ENCODE results near the gene IL1RAPL1. TPM values are rescaled to one million over a fixed set of nuclear protein-coding genes. Genes with fewer than 3 reads are reported as not detected.

IL1RAPL1 gene
- total and polyA plus RNA-seq, 4 experiments from 2014 or later: not detected

DNA sequence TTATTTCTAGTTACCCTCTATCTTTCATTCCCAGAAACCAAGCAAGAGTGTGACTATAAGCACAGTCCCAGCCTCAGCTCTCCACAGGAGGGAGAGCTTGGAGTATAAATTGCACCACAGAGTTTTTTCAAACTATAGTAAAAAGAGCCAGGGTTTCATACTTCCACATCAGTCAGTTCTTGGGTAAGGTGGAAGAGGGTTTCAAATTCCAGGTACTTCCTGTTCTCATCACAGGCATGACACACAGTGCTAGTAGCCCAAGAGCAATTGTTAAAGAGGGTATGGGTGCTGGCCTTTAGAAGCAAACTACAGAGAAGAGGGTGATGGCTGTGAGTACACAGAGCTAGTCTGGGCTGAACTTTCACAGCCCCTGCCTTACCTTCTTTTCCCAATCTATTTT is 5.7 kb upstream of the IL1RAPL1 start:
- intact Hi-C loops (cut with micrococcal nuclease): no loop called here
- H3K27me3 ChIP-seq (ENCODE audit: insufficient read depth, low read length): no peaks in the 10 kb centered on the region
- peaks cover 0 to 7% (median 0%) of the 10 kb centered on the region in 8 donors for H3K9me3 Mint-ChIP-seq
- no peak overlapping the region for H3K4me3 Mint-ChIP-seq
- no peaks in the 10 kb centered on the region for H3K4me1 Mint-ChIP-seq
- ChIA-PET POLR2A (ENCODE audit: partially characterized antibody) (no interaction called here), CTCF (ENCODE audit: partially characterized antibody) (no interaction called here)
- no peak for DNase-seq
- H3K27ac ChIP-seq (ENCODE audit: low read depth, low read length): no peak overlapping the region
- H3K4me3 ChIP-seq (ENCODE audit: low read length in 2 of 2): no peak overlapping the region
- H3K36me3 ChIP-seq (ENCODE audit: insufficient read depth, low read length): no peaks in the 10 kb centered on the region
- H3K36me3 Mint-ChIP-seq: no peaks in the 10 kb centered on the region
- no peak overlapping the region for H3K27ac Mint-ChIP-seq
- H3K4me1 ChIP-seq (ENCODE audit: insufficient read depth, low read length): no peaks in the 10 kb centered on the region
- H3K27me3 Mint-ChIP-seq: no peaks in the 10 kb centered on the region
- H3K9me3 ChIP-seq (ENCODE audit: control insufficient read depth in 1 of 2, low read length in 2 of 2): no peaks in the 10 kb centered on the region

GRCh38 chrX:28582511-28582910 is 4.7 kb upstream of the IL1RAPL1 start:
- H3K9me3 Mint-ChIP-seq: peaks cover 0 to 7% (median 0%) of the 10 kb centered on the region in 8 donors
- CTCF ChIA-PET (ENCODE audit: partially characterized antibody): no interaction called here

GRCh38 chrX:28584025-28584424 is 3.2 kb upstream of the IL1RAPL1 start:
- POLR2A ChIA-PET (ENCODE audit: partially characterized antibody): no interaction called here
- CTCF ChIA-PET (ENCODE audit: partially characterized antibody): no interaction called here
- H3K36me3 ChIP-seq (ENCODE audit: insufficient read depth, low read length): no peaks in the 10 kb centered on the region
- Mint-ChIP-seq H3K9me3 (peaks cover 0 to 7% (median 0%) of the 10 kb centered on the region in 8 donors), H3K27ac (no peak overlapping the region), H3K4me3 (no peak overlapping the region), H3K36me3 (no peaks in the 10 kb centered on the region), H3K4me1 (no peaks in the 10 kb centered on the region), H3K27me3 (no peaks in the 10 kb centered on the region)
- H3K4me1 ChIP-seq (ENCODE audit: insufficient read depth, low read length): no peaks in the 10 kb centered on the region
- no peak for DNase-seq
- no peaks in the 10 kb centered on the region for H3K27me3 ChIP-seq (ENCODE audit: insufficient read depth, low read length)
- no peak overlapping the region for H3K27ac ChIP-seq (ENCODE audit: low read depth, low read length)
- no peaks in the 10 kb centered on the region for H3K9me3 ChIP-seq (ENCODE audit: control insufficient read depth in 1 of 2, low read length in 2 of 2)
- no peak overlapping the region for H3K4me3 ChIP-seq (ENCODE audit: low read length in 2 of 2)
- intact Hi-C loops (cut with micrococcal nuclease): no loop called here

More at GRCh38 chrX:28582511-28582910, 4.7 kb upstream of the IL1RAPL1 start:
- intact Hi-C loops (cut with micrococcal nuclease): no loop called here
- H3K4me1 Mint-ChIP-seq: no peaks in the 10 kb centered on the region
- no peaks in the 10 kb centered on the region for H3K27me3 Mint-ChIP-seq
- Histone ChIP-seq H3K4me1 (ENCODE audit: insufficient read depth, low read length) (no peaks in the 10 kb centered on the region), H3K27me3 (ENCODE audit: insufficient read depth, low read length) (no peaks in the 10 kb centered on the region), H3K4me3 (ENCODE audit: low read length in 2 of 2) (no peak overlapping the region), H3K9me3 (ENCODE audit: control insufficient read depth in 1 of 2, low read length in 2 of 2) (no peaks in the 10 kb centered on the region), H3K36me3 (ENCODE audit: insufficient read depth, low read length) (no peaks in the 10 kb centered on the region), H3K27ac (ENCODE audit: low read depth, low read length) (no peak overlapping the region)
- POLR2A ChIA-PET (ENCODE audit: partially characterized antibody): no interaction called here
- H3K36me3 Mint-ChIP-seq: no peaks in the 10 kb centered on the region
- no peak for DNase-seq
- H3K4me3 Mint-ChIP-seq: no peak overlapping the region
- H3K27ac Mint-ChIP-seq: no peak overlapping the region

- no peak overlapping the region for H3K27ac ChIP-seq (ENCODE audit: low read depth, low read length)
- H3K36me3 Mint-ChIP-seq: no peaks in the 10 kb centered on the region
- no peaks in the 10 kb centered on the region for H3K4me1 Mint-ChIP-seq
- DNase-seq: no peak
- intact Hi-C loops (cut with micrococcal nuclease): no loop called here
- no peaks in the 10 kb centered on the region for H3K27me3 Mint-ChIP-seq
- no peaks in the 10 kb centered on the region for H3K27me3 ChIP-seq (ENCODE audit: insufficient read depth, low read length)
- H3K4me3 ChIP-seq (ENCODE audit: low read length in 2 of 2): no peak overlapping the region
- ChIA-PET POLR2A (ENCODE audit: partially characterized antibody) (no interaction called here), CTCF (ENCODE audit: partially characterized antibody) (no interaction called here)
- no peak overlapping the region for H3K27ac Mint-ChIP-seq
- no peaks in the 10 kb centered on the region for H3K36me3 ChIP-seq (ENCODE audit: insufficient read depth, low read length)
- H3K4me3 Mint-ChIP-seq: no peak overlapping the region
- no peaks in the 10 kb centered on the region for H3K4me1 ChIP-seq (ENCODE audit: insufficient read depth, low read length)
- H3K9me3 Mint-ChIP-seq: peaks cover 0 to 7% (median 0%) of the 10 kb centered on the region in 8 donors
- no peaks in the 10 kb centered on the region for H3K9me3 ChIP-seq (ENCODE audit: control insufficient read depth in 1 of 2, low read length in 2 of 2)
These were observed 1.5 kb upstream of the IL1RAPL1 start for GRCh38 chrX:28585767-28586166.

DNA sequence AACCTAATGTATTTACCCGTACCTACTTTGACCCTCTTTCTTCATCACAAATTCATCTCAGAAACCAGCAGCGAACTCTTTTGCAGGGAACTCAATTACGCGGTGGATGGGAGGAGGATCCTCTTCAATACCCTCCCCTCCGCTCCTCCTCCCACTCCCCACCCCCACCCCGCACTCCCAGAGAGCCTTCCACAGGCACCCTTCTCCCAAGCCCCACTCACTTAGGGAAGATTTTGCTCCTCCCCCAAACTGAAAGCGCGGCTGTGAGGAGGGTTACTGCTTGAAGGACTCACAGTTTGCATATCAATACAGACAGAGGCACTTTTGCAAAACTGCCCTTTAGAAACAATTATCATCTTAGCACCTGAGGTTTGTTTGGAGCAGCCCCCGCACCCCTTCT is 960 bp upstream of the IL1RAPL1 start:
- intact Hi-C loops (cut with micrococcal nuclease): no loop called here
- no peaks in the 10 kb centered on the region for H3K4me1 ChIP-seq (ENCODE audit: insufficient read depth, low read length)
- Mint-ChIP-seq H3K36me3 (no peaks in the 10 kb centered on the region), H3K27me3 (no peaks in the 10 kb centered on the region), H3K9me3 (peaks cover 0 to 4% (median 0%) of the 10 kb centered on the region in 8 donors), H3K4me3 (no peak overlapping the region), H3K27ac (no peak overlapping the region), H3K4me1 (no peaks in the 10 kb centered on the region)
- DNase-seq: no peak
- H3K36me3 ChIP-seq (ENCODE audit: insufficient read depth, low read length): no peaks in the 10 kb centered on the region
- CTCF ChIA-PET (ENCODE audit: partially characterized antibody): no interaction called here
- POLR2A ChIA-PET (ENCODE audit: partially characterized antibody): no interaction called here
- no peak overlapping the region for H3K27ac ChIP-seq (ENCODE audit: low read depth, low read length)
- no peak overlapping the region for H3K4me3 ChIP-seq (ENCODE audit: low read length in 2 of 2)
- H3K27me3 ChIP-seq (ENCODE audit: insufficient read depth, low read length): no peaks in the 10 kb centered on the region
- no peaks in the 10 kb centered on the region for H3K9me3 ChIP-seq (ENCODE audit: control insufficient read depth in 1 of 2, low read length in 2 of 2)

DNA sequence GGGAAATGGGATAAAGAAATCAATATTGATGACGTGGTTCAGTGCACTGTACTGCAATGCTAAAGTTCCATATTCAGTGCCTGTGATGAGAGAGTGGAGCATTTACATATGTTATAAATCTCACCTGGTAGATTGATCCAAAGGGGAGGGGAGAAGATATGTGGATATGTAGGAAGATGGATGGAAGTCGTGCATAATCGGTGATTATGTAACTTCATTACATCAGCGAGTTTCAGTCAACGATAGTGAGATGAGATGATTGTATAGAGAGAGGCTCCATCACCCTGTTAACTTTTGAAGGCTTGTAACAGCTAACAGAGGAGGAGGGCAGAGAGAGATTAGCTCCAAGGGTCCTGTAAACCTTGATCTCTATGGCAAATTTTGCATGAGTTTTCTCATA is 1.8 kb downstream of the IL1RAPL1 start:
- H3K27ac Mint-ChIP-seq: no peak overlapping the region
- intact Hi-C loops (cut with micrococcal nuclease): no loop called here
- H3K27ac ChIP-seq (ENCODE audit: low read depth, low read length): no peak overlapping the region
- DNase-seq: no peak
- ChIA-PET POLR2A (ENCODE audit: partially characterized antibody) (no interaction called here), CTCF (ENCODE audit: partially characterized antibody) (no interaction called here)
- no peaks in the 10 kb centered on the region for H3K4me1 ChIP-seq (ENCODE audit: insufficient read depth, low read length)
- H3K4me3 Mint-ChIP-seq: no peak overlapping the region
- no peaks in the 10 kb centered on the region for H3K27me3 Mint-ChIP-seq
- H3K36me3 ChIP-seq (ENCODE audit: insufficient read depth, low read length): no peaks in the 10 kb centered on the region
- H3K27me3 ChIP-seq (ENCODE audit: insufficient read depth, low read length): no peaks in the 10 kb centered on the region
- H3K4me1 Mint-ChIP-seq: no peaks in the 10 kb centered on the region
- no peak overlapping the region for H3K4me3 ChIP-seq (ENCODE audit: low read length in 2 of 2)
- no peaks in the 10 kb centered on the region for H3K9me3 ChIP-seq (ENCODE audit: control insufficient read depth in 1 of 2, low read length in 2 of 2)
- H3K36me3 Mint-ChIP-seq: no peaks in the 10 kb centered on the region
- peaks cover 0 to 4% (median 0%) of the 10 kb centered on the region in 8 donors for H3K9me3 Mint-ChIP-seq

- H3K27ac ChIP-seq (ENCODE audit: low read depth, low read length): no peak overlapping the region
- Mint-ChIP-seq H3K27me3 (no peaks in the 10 kb centered on the region), H3K9me3 (peaks cover 0 to 2% (median 0%) of the 10 kb centered on the region in 8 donors), H3K4me3 (no peak overlapping the region), H3K36me3 (no peaks in the 10 kb centered on the region), H3K4me1 (no peaks in the 10 kb centered on the region), H3K27ac (no peak overlapping the region)
- ChIA-PET CTCF (ENCODE audit: partially characterized antibody) (no interaction called here), POLR2A (ENCODE audit: partially characterized antibody) (no interaction called here)
- no peak overlapping the region for H3K4me3 ChIP-seq (ENCODE audit: low read length in 2 of 2)
- H3K36me3 ChIP-seq (ENCODE audit: insufficient read depth, low read length): no peaks in the 10 kb centered on the region
- intact Hi-C loops (cut with micrococcal nuclease): no loop called here
- H3K9me3 ChIP-seq (ENCODE audit: control insufficient read depth in 1 of 2, low read length in 2 of 2): no peaks in the 10 kb centered on the region
- H3K27me3 ChIP-seq (ENCODE audit: insufficient read depth, low read length): no peaks in the 10 kb centered on the region
- no peaks in the 10 kb centered on the region for H3K4me1 ChIP-seq (ENCODE audit: insufficient read depth, low read length)
- no peak for DNase-seq
These were observed 3.1 kb downstream of the IL1RAPL1 start for GRCh38 chrX:28590396-28590795.

GRCh38 chrX:28591542-28591941 is 4.3 kb downstream of the IL1RAPL1 start:
- ChIA-PET CTCF (ENCODE audit: partially characterized antibody) (no interaction called here), POLR2A (ENCODE audit: partially characterized antibody) (no interaction called here)
- no peaks in the 10 kb centered on the region for H3K36me3 Mint-ChIP-seq
- H3K27me3 Mint-ChIP-seq: no peaks in the 10 kb centered on the region
- H3K4me3 Mint-ChIP-seq: no peak overlapping the region
- no peak overlapping the region for H3K27ac ChIP-seq (ENCODE audit: low read depth, low read length)
- H3K4me1 ChIP-seq (ENCODE audit: insufficient read depth, low read length): no peaks in the 10 kb centered on the region
- no peak overlapping the region for H3K27ac Mint-ChIP-seq
- no peaks in the 10 kb centered on the region for H3K9me3 ChIP-seq (ENCODE audit: control insufficient read depth in 1 of 2, low read length in 2 of 2)
- no peak overlapping the region for H3K4me3 ChIP-seq (ENCODE audit: low read length in 2 of 2)
- no peaks in the 10 kb centered on the region for H3K36me3 ChIP-seq (ENCODE audit: insufficient read depth, low read length)
- H3K4me1 Mint-ChIP-seq: no peaks in the 10 kb centered on the region
- DNase-seq: no peak
- intact Hi-C loops (cut with micrococcal nuclease): no loop called here
- H3K9me3 Mint-ChIP-seq: peaks cover 0 to 2% (median 0%) of the 10 kb centered on the region in 8 donors
- H3K27me3 ChIP-seq (ENCODE audit: insufficient read depth, low read length): no peaks in the 10 kb centered on the region

Measured in CD4-positive, alpha-beta memory T cell (primary cell).